NOMO-1 treated with DMSO at 0.1 percent for 48 hours (cell line): Measurements from ENCODE around the gene PHLDB2.

Source experiments
- DNase-seq: peaks from one replicate; lab custom pipeline; 2025; ENCODE audit not compliant: unreplicated experiment; lab: John Stamatoyannopoulos, UW

The PHLDB2 gene

GRCh38 chr3:112013784-112014143 is 154.7 kb downstream of the PHLDB2 start:
- DNase-seq: no peak

DNA sequence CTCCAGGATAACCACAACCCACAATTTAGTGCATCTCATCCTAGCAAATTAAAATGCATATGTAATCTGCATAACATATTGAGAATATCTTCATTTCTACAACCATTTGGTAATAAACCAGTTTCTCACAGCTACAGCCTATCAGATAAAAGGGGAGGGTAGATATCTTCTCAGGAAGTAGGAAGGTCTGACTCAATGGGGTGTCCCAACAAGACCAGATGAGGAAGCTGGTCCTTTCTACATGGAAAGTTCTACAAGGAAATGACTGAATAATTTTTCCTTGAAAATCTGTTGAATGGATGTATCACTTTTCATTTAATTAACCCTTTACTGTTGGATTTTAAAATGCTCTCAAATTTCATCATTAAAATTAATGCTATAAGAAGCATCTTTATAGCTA is 158.0 kb downstream of the PHLDB2 start:
- no peak for DNase-seq

DNA sequence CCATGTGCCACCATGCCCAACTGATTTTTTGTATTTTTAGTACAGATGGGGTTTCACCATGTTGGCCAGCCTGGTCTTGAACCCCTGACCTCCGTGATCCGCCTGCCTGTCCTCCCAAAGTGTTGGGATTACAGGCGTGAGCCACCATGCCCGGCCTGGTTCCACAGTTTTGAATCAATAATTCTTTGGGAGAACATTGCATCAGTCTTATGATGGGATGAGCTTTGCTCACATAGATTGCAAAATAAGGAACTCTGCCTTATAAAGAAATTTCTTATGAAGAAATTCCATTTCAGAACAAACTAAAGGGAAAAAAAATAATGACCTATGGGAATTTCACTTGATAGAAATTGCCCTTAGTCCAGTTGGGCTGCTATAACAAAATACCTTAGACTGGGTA is 159.6 kb downstream of the PHLDB2 start:
- DNase-seq: no peak

- DNase-seq: no peak
Measured at GRCh38 chr3:112019716-112020115, 160.7 kb downstream of the PHLDB2 start.

- no peak for DNase-seq
Measured at GRCh38 chr3:112020674-112021085, 161.6 kb downstream of the PHLDB2 start.
